K562 (cell line): ENCODE measurements around the gene NOL11. TPM values are rescaled to one million over a fixed set of nuclear protein-coding genes. Genes with fewer than 3 reads are reported as not detected.

Experiments
- CBX8 ChIP-seq: fragments of 200-600 bp; sonication (generic); IDR thresholded peaks from 2 replicates; pipeline ENCODE4 v1.6.1; 2012; ENCODE audit warnings: borderline replicate concordance, mixed run types, low read depth, mild to moderate bottlenecking, moderate library complexity, mixed read lengths, low read length, control low read depth, inconsistent platforms; ENCODE audit not compliant: poor library complexity, severe bottlenecking; ENCODE audit errors: extremely low read depth
- CCAR2 ChIP-seq: fragments of 200-400 bp; formaldehyde crosslinking; IDR thresholded peaks from 2 replicates; pipeline ENCODE4 v1.6.1; 2017; ENCODE audit warnings: mild to moderate bottlenecking, low read depth, low read length
- CGGBP1 ChIP-seq: fragments of 250-450 bp; sonication (Bioruptor Pico); IDR thresholded peaks from 2 replicates; pipeline ENCODE4 v1.9.0; 2021; ENCODE audit warnings: mild to moderate bottlenecking
- CREM ChIP-seq: IDR thresholded peaks from 2 replicates; pipeline ENCODE4 v1.6.1; 2014; ENCODE audit warnings: antibody characterized with exemption, low read depth
- CTBP1 ChIP-seq: fragments of 450-650 bp; IDR thresholded peaks from 2 replicates; pipeline ENCODE4 v1.6.1; 2016; ENCODE audit warnings: borderline replicate concordance
- DIDO1 ChIP-seq: fragments of 450-650 bp; IDR thresholded peaks from 2 replicates; pipeline ENCODE4 v1.6.1; 2016; ENCODE audit warnings: low read depth, missing biosample characterization, missing genetic modification characterization
- ETV5 ChIP-seq: sonication (generic); formaldehyde crosslinking; IDR thresholded peaks from 2 replicates; pipeline ENCODE4 v1.4.0; 2020; ENCODE audit warnings: low read depth, mild to moderate bottlenecking, missing genetic modification reagents
- GATAD2A ChIP-seq: fragments of 450-650 bp; IDR thresholded peaks from 2 replicates; pipeline ENCODE4 v1.6.1; 2017
- GTF2F1 ChIP-seq: IDR thresholded peaks from 2 replicates; pipeline ENCODE4 v1.6.1; 2011; ENCODE audit warnings: low read depth, low read length, improper control_type of control experiment
- HMBOX1 ChIP-seq: sonication (generic); IDR thresholded peaks from 2 replicates; pipeline ENCODE4 v1.6.1; 2016
- KDM5B ChIP-seq: fragments of 200-600 bp; sonication (generic); IDR thresholded peaks from 2 replicates; pipeline ENCODE4 v1.6.1; 2012; ENCODE audit warnings: low read depth, mild to moderate bottlenecking, moderate library complexity, low read length, control low read depth, inconsistent platforms; ENCODE audit not compliant: insufficient replicate concordance
- L3MBTL2 ChIP-seq: fragments of 450-650 bp; IDR thresholded peaks from 2 replicates; pipeline ENCODE4 v1.6.1; 2016; ENCODE audit warnings: mild to moderate bottlenecking, moderate library complexity
- MEF2A ChIP-seq: IDR thresholded peaks from 2 replicates; pipeline ENCODE4 v1.6.1; 2011; ENCODE audit warnings: low read depth, mild to moderate bottlenecking, low read length, moderate library complexity; ENCODE audit not compliant: control insufficient read depth
- MTA2 ChIP-seq: fragments of 450-650 bp; IDR thresholded peaks from 2 replicates; pipeline ENCODE4 v1.6.1; 2016; ENCODE audit warnings: low read depth
- MTA3 ChIP-seq: fragments of 450-650 bp; formaldehyde crosslinking; IDR thresholded peaks from 2 replicates; pipeline ENCODE4 v1.6.1; 2017; ENCODE audit warnings: mild to moderate bottlenecking, borderline replicate concordance
- NCOA2 ChIP-seq, 2 experiments: fragments of 450-650 bp; IDR thresholded peaks; 2 replicates each; pipeline ENCODE4 v1.6.1; 2018; ENCODE audit warnings: mild to moderate bottlenecking in 2 of 2, moderate library complexity in 1 of 2; ENCODE audit not compliant: partially characterized antibody in 2 of 2
- PHTF2 ChIP-seq: fragments of 250-450 bp; sonication (Bioruptor Pico); IDR thresholded peaks from 2 replicates; pipeline ENCODE4 v1.5.0; 2021; ENCODE audit warnings: mild to moderate bottlenecking
- PTBP1 ChIP-seq: fragments of 200-400 bp; formaldehyde crosslinking; IDR thresholded peaks from 2 replicates; pipeline ENCODE4 v1.6.1; 2017; ENCODE audit warnings: low read depth, low read length
- RAD51 ChIP-seq: fragments of 450-650 bp; IDR thresholded peaks from 2 replicates; pipeline ENCODE4 v1.7.1; 2016; ENCODE audit warnings: low read depth, mild to moderate bottlenecking, borderline replicate concordance
- RBBP5 ChIP-seq: fragments of 200-600 bp; sonication (generic); IDR thresholded peaks from 2 replicates; pipeline ENCODE4 v1.6.1; 2012; ENCODE audit warnings: borderline replicate concordance, mild to moderate bottlenecking, low read length, control low read depth, inconsistent platforms; ENCODE audit not compliant: insufficient read depth, poor library complexity, severe bottlenecking
- RBM22 ChIP-seq: fragments of 200-400 bp; formaldehyde crosslinking; IDR thresholded peaks from 2 replicates; pipeline ENCODE4 v1.6.1; 2018; ENCODE audit warnings: low read length, low read depth; ENCODE audit not compliant: poor library complexity, severe bottlenecking
- TAF1 ChIP-seq: IDR thresholded peaks from 2 replicates; pipeline ENCODE4 v1.6.1; 2011; ENCODE audit warnings: mild to moderate bottlenecking, low read length, moderate library complexity; ENCODE audit not compliant: insufficient read depth, control insufficient read depth, severe bottlenecking; ENCODE audit errors: extremely low read depth
- TRIM28 ChIP-seq: fragments of 450-650 bp; IDR thresholded peaks from 2 replicates; pipeline ENCODE4 v1.6.1; 2017
- ZNF24 ChIP-seq: fragments of 450-650 bp; IDR thresholded peaks from 2 replicates; pipeline ENCODE4 v1.6.1; 2016
- ZNF57 ChIP-seq: fragments of 450-650 bp; formaldehyde crosslinking; IDR thresholded peaks from 2 replicates; pipeline ENCODE4 v1.4.0; 2020; ENCODE audit warnings: mild to moderate bottlenecking, moderate library complexity
- ZNF695 ChIP-seq: fragments of 450-650 bp; formaldehyde crosslinking; IDR thresholded peaks from 2 replicates; pipeline ENCODE4 v1.4.0; 2020; ENCODE audit warnings: mild to moderate bottlenecking, moderate library complexity
- ZNF76 ChIP-seq: fragments of 250-450 bp; sonication (Bioruptor Pico); IDR thresholded peaks from 2 replicates; pipeline ENCODE4 v1.4.0; 2020; ENCODE audit warnings: mild to moderate bottlenecking, moderate library complexity, borderline replicate concordance
- ZNF79 ChIP-seq: fragments of 250-450 bp; sonication (Bioruptor Pico); IDR thresholded peaks from 2 replicates; pipeline ENCODE4 v1.4.0; 2020; ENCODE audit warnings: low read depth, mild to moderate bottlenecking, moderate library complexity
- ZSCAN29 ChIP-seq: fragments of 450-650 bp; IDR thresholded peaks from 2 replicates; pipeline ENCODE4 v1.6.1; 2017
- polyA plus RNA-seq, 8 experiments: library from polyadenylated mRNA; depleted of rRNA in 4 of 8; stranded (reverse) in 5 of 8; unstranded in 3 of 8; fragments of >200 nt; fragmentation: Nextera tagmentation in 2 of 8; fragmentation: Illumina TruSeq in 1 of 8; extraction: Ambion mirVana in 2 of 8; extraction: Trizol in 1 of 8; gene quantifications; 2 replicates each; pipeline versions ENCODE4 v1.2.1 to v1.2.3, GENCODE V29; 2011 to 2014; ENCODE audit warnings: inconsistent platforms in 1 of 8, missing spikeins in 1 of 8
- total RNA-seq, 7 experiments: library from RNA; depleted of rRNA in 6 of 7; stranded (reverse); fragments of >200 nt in 6 of 7; fragmentation: Illumina TruSeq in 2 of 7; extraction: Trizol in 2 of 7; gene quantifications; 2 replicates each; pipeline versions ENCODE4 v1.2.1 to v1.2.3, GENCODE V29; 2011 to 2021; ENCODE audit warnings: low replicate concordance in 1 of 7

Gene NOL11
- total and polyA plus RNA-seq, 9 of the 15 experiments (the other 6 are each of a cell fraction or from before 2014, with no cell fraction given), result 61.1 to 175 (median 121) TPM

- TF ChIP-seq DIDO1 (tag), result no peak
- no peak; the same call in none of the 2 replicates for TF ChIP-seq L3MBTL2
- TF ChIP-seq CBX8, result no peak
- TF ChIP-seq KDM5B, result no peak
- TF ChIP-seq TRIM28, result no peak; the same call in 1 of the 2 replicates
- TF ChIP-seq NCOA2 (IDR thresholded peaks at IDR 0.05; ENCODE audit: partially characterized antibody in 2 of 2), result no peak
- peak; percentile 78; the same call in 1 of the 2 replicates for TF ChIP-seq MTA3
- TF ChIP-seq MEF2A, result 0 out of 2 replicates have a peak, but pooled peaks have one; percentile 36
- TF ChIP-seq GATAD2A, result peak; percentile 22; the same call in 1 of the 2 replicates
- no peak for TF ChIP-seq ZNF695 (CRISPR knock-in tag)
- TF ChIP-seq RBM22, result no peak
- no peak for TF ChIP-seq PTBP1
- TF ChIP-seq CREM, result peak; percentile 68
- no peak for TF ChIP-seq CCAR2
- TF ChIP-seq ZNF79 (CRISPR knock-in tag), result no peak
- peak; percentile 93 for TF ChIP-seq HMBOX1
- TF ChIP-seq RAD51, result peak; percentile 24; the same call in 1 of the 2 replicates
- no peak for TF ChIP-seq CGGBP1
- TF ChIP-seq PHTF2 (CRISPR knock-in tag), result no peak
- TF ChIP-seq TAF1, result peak; percentile 38
- peak; percentile 83 for TF ChIP-seq RBBP5
- TF ChIP-seq MTA2, result peak; percentile 94
- TF ChIP-seq CTBP1, result peak; percentile 43; the same call in 1 of the 2 replicates
- 0 out of 2 replicates have a peak, but pooled peaks have one; percentile 52 for TF ChIP-seq ZNF76 (CRISPR knock-in tag)
- no peak for TF ChIP-seq ZSCAN29
- no peak for TF ChIP-seq GTF2F1
- no peak for TF ChIP-seq ETV5
- no peak for TF ChIP-seq ZNF57
- TF ChIP-seq ZNF24, result no peak
Observed at GRCh38 chr17:67784364-67785121, 66.8 kb downstream of the NOL11 start (continued).
